ENCODE measurements around the gene IRF2. TPM values are rescaled to one million over a fixed set of nuclear protein-coding genes. Genes with fewer than 3 reads are reported as not detected.
"Not testable (repeated sequence)": the region's sequence is repeated elsewhere in the genome, so short reads cannot be mapped to it uniquely, and the experiment has no call there.

The IRF2 gene
- total RNA-seq, 4 donors from 2014 or later, result 32.3 to 50.1 (median 36.4) TPM

GRCh38 chr4:184347251-184348239 lies 126.8 kb downstream of the IRF2 start:
- 71% methylated on average over 16 of the region's 16 CpGs for WGBS
- no peaks in the 10 kb centered on the region for H3K9me3 ChIP-seq
- intact Hi-C loops (cut with DNase I), result no loop called here
- DNase-seq (ENCODE audit: extremely low spot score), result no peak
- H3K4me1 ChIP-seq, result peaks cover 35 to 46% (median 42%) of the 10 kb centered on the region in 4 donors
- no peaks in the 10 kb centered on the region for H3K27me3 ChIP-seq
- no peak overlapping the region for H3K4me3 ChIP-seq
- H3K36me3 ChIP-seq, result no peaks in the 10 kb centered on the region
- TF ChIP-seq POLR2A (IDR thresholded peaks at IDR 0.05; ENCODE audit: low read depth), result no peak
- TF ChIP-seq EP300 (IDR thresholded peaks at IDR 0.05), result no peak
- TF ChIP-seq CTCF (IDR thresholded peaks at IDR 0.05), result no peak
- peak in 1 of 2 donors; percentile 26 for TF ChIP-seq POLR2AphosphoS5 (IDR thresholded peaks at IDR 0.05)
- peak overlapping the region; percentile 42 to 67 (median 52) for H3K27ac ChIP-seq (replicated peaks in 1 of 4)

GRCh38 chr4:184346682-184347081 lies 127.7 kb downstream of the IRF2 start:
- WGBS, result 83% methylated on average over 2 of the region's 2 CpGs
- TF ChIP-seq EP300 (IDR thresholded peaks at IDR 0.05) (no peak), CTCF (IDR thresholded peaks at IDR 0.05) (no peak), POLR2A (IDR thresholded peaks at IDR 0.05; ENCODE audit: low read depth) (no peak), POLR2AphosphoS5 (IDR thresholded peaks at IDR 0.05) (no peak)
- Histone ChIP-seq H3K27me3 (no peaks in the 10 kb centered on the region), H3K4me3 (no peak overlapping the region), H3K36me3 (no peaks in the 10 kb centered on the region), H3K4me1 (peaks cover 35 to 46% (median 42%) of the 10 kb centered on the region in 4 donors), H3K9me3 (no peaks in the 10 kb centered on the region), H3K27ac (replicated peaks in 1 of 4) (peak overlapping the region; percentile 29 to 67 (median 42))
- no peak for DNase-seq (ENCODE audit: extremely low spot score)
- intact Hi-C loops (cut with DNase I), result no loop called here

- WGBS, result 86% methylated on average over 6 of the region's 6 CpGs
- H3K36me3 ChIP-seq; H3K4me3 ChIP-seq; DNase-seq (ENCODE audit: extremely low spot score); H3K27me3 ChIP-seq; H3K9me3 ChIP-seq; intact Hi-C loops (cut with DNase I): not testable (repeated sequence)
- Histone ChIP-seq H3K4me1 (peaks cover 35 to 46% (median 42%) of the 10 kb centered on the region in 4 donors), H3K27ac (replicated peaks in 1 of 4) (peak overlapping the region; percentile 41 to 67 (median 46))
Observed at GRCh38 chr4:184346273-184346672, 128.1 kb downstream of the IRF2 start.

- Histone ChIP-seq H3K9me3 (no peaks in the 10 kb centered on the region), H3K27ac (replicated peaks in 1 of 4) (peak overlapping the region; percentile 12 to 49 (median 38)), H3K4me1 (peaks cover 35 to 46% (median 42%) of the 10 kb centered on the region in 4 donors), H3K27me3 (no peaks in the 10 kb centered on the region), H3K36me3 (no peaks in the 10 kb centered on the region), H3K4me3 (no peak overlapping the region)
- 57% methylated on average over 3 of the region's 3 CpGs for WGBS
- intact Hi-C loops (cut with DNase I), result no loop called here
- TF ChIP-seq CTCF (IDR thresholded peaks at IDR 0.05) (no peak), POLR2AphosphoS5 (IDR thresholded peaks at IDR 0.05) (peak; percentile 19 to 20)
- no peak for DNase-seq (ENCODE audit: extremely low spot score)
Observed at GRCh38 chr4:184345573-184345922, 128.8 kb downstream of the IRF2 start.

GRCh38 chr4:184344899-184345572 lies 129.3 kb downstream of the IRF2 start:
- H3K4me3 ChIP-seq, result no peak overlapping the region
- intact Hi-C loops (cut with DNase I), result no loop called here
- 87% methylated on average over 8 of the region's 8 CpGs for WGBS
- TF ChIP-seq EP300 (IDR thresholded peaks at IDR 0.05) (no peak), POLR2AphosphoS5 (IDR thresholded peaks at IDR 0.05) (no peak), POLR2A (IDR thresholded peaks at IDR 0.05; ENCODE audit: low read depth) (no peak), CTCF (IDR thresholded peaks at IDR 0.05) (no peak)
- no peaks in the 10 kb centered on the region for H3K9me3 ChIP-seq
- no peaks in the 10 kb centered on the region for H3K27me3 ChIP-seq
- peak overlapping the region; percentile 5 to 41 (median 12) for H3K27ac ChIP-seq (replicated peaks in 1 of 4)
- DNase-seq (ENCODE audit: extremely low spot score), result no peak
- H3K36me3 ChIP-seq, result no peaks in the 10 kb centered on the region
- H3K4me1 ChIP-seq, result peaks cover 35 to 46% (median 42%) of the 10 kb centered on the region in 4 donors
